Bronchial epithelial cell (primary cell): ENCODE data around the gene ZNF586. TPM values are rescaled to one million over a fixed set of nuclear protein-coding genes. Genes with fewer than 3 reads are reported as not detected.
"Not testable (repeated sequence)": the region's sequence is repeated elsewhere in the genome, so short reads cannot be mapped to it uniquely, and the experiment has no call there.

Source experiments
- DNase-seq: peaks from one replicate; pipeline ENCODE4 v3.0.0-alpha.2; 2010; ENCODE audit warnings: low read depth
- FAIRE-seq: peaks from 2 replicates; lab custom pipeline; 2011; peaks lifted over from hg19 to GRCh38; lab: Jason Lieb, UNC
- H3K27me3 ChIP-seq: 2 replicates; pipeline ENCODE4 v1.5.1; 2011; ENCODE audit warnings: low read length; ENCODE audit not compliant: control insufficient read depth, insufficient read depth
- H3K36me3 ChIP-seq: 2 replicates; pipeline ENCODE4 v1.5.1; 2011; ENCODE audit warnings: low read length; ENCODE audit not compliant: control insufficient read depth, insufficient read depth
- H3K4me3 ChIP-seq: 2 replicates; pipeline ENCODE4 v1.5.1; 2011; ENCODE audit warnings: mild to moderate bottlenecking, low read depth, low read length, control low read depth
- total RNA-seq: library from RNA; depleted of rRNA; stranded (reverse); fragments of >200 nt; gene quantifications from 2 replicates; pipeline ENCODE4 v1.2.1, GENCODE V29; 2014
- TF ChIP-seq, protein P1 (sequence below): IDR thresholded peaks from 2 replicates; pipeline ENCODE4 v1.5.1; 2011; ENCODE audit warnings: mild to moderate bottlenecking, moderate library complexity, low read length, control low read depth, inconsistent platforms; ENCODE audit not compliant: insufficient read depth, severe bottlenecking

ZNF586 gene
- total RNA-seq, 1 donor from 2014 or later, result 16.1 TPM

DNA sequence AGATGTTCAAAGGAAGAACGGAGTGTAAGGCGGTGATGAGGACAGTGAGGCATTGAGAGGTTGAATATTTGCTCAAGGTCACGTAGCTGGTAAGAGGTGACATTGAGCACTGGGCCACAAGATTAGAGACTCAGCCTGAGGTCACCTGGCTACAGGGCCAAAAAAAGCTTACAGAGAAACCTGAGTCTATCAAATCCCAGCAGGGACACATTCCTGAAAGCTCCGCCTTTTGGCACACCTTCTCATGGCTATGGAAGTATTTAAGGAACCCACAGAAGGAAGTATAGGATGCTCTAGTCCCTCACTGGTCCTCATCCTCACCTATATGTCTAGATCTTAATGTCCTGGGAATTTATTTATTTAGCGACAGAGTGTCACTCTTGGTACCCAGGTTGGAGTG lies 17.4 kb downstream of the ZNF586 start:
- FAIRE-seq (no peak), DNase-seq (no peak)
- Histone ChIP-seq H3K27me3 (no peaks in the 10 kb centered on the region), H3K4me3 (no peak overlapping the region), H3K36me3 (peaks cover 7% of the 10 kb centered on the region)
- TF ChIP-seq, protein P1, sequence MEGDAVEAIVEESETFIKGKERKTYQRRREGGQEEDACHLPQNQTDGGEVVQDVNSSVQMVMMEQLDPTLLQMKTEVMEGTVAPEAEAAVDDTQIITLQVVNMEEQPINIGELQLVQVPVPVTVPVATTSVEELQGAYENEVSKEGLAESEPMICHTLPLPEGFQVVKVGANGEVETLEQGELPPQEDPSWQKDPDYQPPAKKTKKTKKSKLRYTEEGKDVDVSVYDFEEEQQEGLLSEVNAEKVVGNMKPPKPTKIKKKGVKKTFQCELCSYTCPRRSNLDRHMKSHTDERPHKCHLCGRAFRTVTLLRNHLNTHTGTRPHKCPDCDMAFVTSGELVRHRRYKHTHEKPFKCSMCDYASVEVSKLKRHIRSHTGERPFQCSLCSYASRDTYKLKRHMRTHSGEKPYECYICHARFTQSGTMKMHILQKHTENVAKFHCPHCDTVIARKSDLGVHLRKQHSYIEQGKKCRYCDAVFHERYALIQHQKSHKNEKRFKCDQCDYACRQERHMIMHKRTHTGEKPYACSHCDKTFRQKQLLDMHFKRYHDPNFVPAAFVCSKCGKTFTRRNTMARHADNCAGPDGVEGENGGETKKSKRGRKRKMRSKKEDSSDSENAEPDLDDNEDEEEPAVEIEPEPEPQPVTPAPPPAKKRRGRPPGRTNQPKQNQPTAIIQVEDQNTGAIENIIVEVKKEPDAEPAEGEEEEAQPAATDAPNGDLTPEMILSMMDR, result no peak

DNA sequence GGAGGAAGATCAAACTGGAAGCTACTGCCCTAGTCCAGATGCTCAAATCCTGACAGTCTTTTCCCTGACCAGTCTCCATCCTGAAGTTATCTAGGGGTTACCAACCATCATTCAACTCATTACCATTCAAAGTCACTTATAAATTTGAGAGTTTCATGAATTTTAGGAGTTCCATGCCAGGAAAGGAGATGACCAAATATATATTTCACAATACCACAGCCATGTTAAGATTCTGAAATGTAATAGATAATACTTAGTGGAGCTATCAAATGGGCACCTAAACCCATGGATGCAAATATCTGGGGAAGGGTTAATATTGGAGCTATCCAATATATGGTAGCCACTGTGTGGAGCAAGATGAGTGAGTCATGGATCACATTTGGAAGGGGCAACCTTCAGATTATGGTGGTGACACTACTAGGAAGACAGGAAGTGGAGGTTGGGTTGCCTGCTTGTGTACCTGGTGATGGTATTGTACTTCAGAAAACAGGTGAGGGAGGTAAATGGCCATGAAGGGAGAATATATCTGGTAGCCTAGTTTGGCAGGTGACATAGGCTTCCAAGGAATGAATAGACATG lies 18.7 kb downstream of the ZNF586 start:
- Histone ChIP-seq H3K36me3 (peaks cover 7% of the 10 kb centered on the region), H3K27me3 (no peaks in the 10 kb centered on the region), H3K4me3 (no peak overlapping the region)
- TF ChIP-seq, protein P1, result no peak
- FAIRE-seq, result no peak
- no peak for DNase-seq

DNA sequence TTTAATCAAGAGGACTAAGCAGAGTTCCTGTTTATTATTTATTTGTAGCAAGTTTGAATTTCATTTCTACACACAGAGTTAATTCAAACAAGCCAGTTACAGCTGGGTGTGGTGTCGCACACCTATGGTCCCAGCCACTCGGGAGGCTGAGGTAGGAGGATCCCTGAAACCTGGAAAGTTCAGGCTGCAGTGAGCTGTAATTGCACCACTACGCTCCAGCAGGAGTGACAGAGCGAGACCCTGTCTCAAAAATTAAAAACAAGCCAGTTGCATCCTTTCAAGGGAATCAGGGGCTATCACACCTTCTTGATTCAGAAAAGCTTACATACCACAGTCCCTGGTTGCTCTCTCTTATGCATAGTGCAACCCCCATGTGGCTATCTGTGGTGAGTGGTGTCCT lies 19.8 kb downstream of the ZNF586 start:
- H3K27me3 ChIP-seq, result no peaks in the 10 kb centered on the region
- TF ChIP-seq, protein P1, result no peak
- DNase-seq, result no peak
- peaks cover 7% of the 10 kb centered on the region for H3K36me3 ChIP-seq
- H3K4me3 ChIP-seq, result no peak overlapping the region
- FAIRE-seq, result no peak

DNA sequence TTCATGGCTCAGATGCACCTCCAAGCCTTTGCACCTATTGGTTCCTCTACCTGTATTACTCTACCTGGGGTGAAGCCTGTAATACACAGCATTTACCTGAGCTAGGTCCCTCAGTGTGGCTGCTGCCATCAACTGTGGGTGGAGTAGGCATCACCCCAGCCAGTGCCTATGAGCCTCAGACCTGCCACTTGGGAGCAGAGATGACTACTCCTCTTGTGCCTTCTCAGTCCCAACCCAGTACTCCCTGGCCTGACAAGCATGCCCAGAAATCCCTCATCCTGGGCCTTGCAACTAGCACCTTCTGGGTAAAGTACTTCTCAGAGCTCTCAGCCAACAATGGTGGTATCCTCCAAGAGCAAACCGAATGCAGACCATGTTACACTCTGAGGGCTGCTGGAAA lies 27.1 kb downstream of the ZNF586 start:
- H3K36me3 ChIP-seq, H3K4me3 ChIP-seq, DNase-seq, H3K27me3 ChIP-seq: not testable (repeated sequence)
- peak; percentile 94 for FAIRE-seq

DNA sequence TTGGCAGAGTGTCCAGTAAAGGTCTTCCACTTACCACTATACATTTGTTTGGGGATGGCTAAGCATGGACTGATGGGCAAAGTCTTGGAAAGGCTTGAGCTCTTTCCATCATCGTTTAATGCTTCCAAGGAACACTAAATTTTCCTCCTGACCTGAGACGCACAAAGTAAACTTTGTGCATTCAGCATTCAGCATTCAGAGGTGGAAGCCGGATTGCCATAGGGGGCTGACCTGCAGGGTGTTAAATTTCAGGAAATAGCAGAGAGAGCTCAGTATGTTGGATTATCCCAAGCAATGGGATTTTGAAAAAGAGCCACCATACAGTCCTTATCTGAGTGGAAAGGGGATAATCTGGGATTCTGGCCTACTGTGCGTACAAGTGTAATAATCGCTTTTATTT lies 31.2 kb downstream of the ZNF586 start:
- FAIRE-seq (no peak), DNase-seq (no peak)
- peaks cover 2% of the 10 kb centered on the region for H3K36me3 ChIP-seq
- no peaks in the 10 kb centered on the region for H3K27me3 ChIP-seq
- TF ChIP-seq, protein P1, result no peak
- no peak overlapping the region for H3K4me3 ChIP-seq

DNA sequence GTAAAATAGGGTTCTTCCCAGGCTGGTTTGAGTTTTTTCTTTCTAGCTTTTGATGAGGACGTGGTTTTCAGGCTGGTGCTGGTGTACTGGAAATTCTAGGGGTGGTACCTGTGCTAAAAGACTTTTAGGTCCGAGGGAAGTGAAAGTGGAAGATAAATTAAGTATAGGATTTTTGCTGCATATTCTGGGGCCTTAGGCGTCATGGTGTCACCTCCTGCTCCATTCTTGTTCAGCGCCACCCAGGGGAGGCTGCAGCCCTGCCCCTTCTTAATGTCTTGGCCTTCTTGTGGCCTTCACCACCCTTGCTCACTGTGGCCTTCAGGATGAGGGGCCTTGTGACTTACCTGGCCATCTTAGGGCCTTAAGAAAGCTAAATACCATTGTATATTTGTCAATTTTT lies 32.8 kb downstream of the ZNF586 start:
- FAIRE-seq, result no peak
- TF ChIP-seq, protein P1, result peak; percentile 1
- H3K4me3 ChIP-seq, result no peak overlapping the region

More for the DNA sequence above, 32.8 kb downstream of the ZNF586 start:
- DNase-seq, result no peak
- Histone ChIP-seq H3K27me3 (no peaks in the 10 kb centered on the region), H3K36me3 (no peaks in the 10 kb centered on the region)
